CD14-positive monocyte (primary cell): ENCODE results near the gene SPTBN2. TPM values are rescaled to one million over a fixed set of nuclear protein-coding genes. Genes with fewer than 3 reads are reported as not detected.

Experiments
- DNase-seq, 3 donors: peaks; one replicate each; pipeline ENCODE4 v3.0.0-alpha.2; 2011 to 2022
- H2AFZ ChIP-seq: 2 replicates; pipeline ENCODE4 v1.6.0; 2012; ENCODE audit warnings: mild to moderate bottlenecking, low read depth, low read length, inconsistent platforms; ENCODE audit not compliant: insufficient read depth, poor library complexity, severe bottlenecking
- H3K27ac ChIP-seq, 2 donors: 1 replicate in 1 of 2; 2 replicates in 1 of 2; pipeline ENCODE4 v1.5.1; 2012 to 2013; ENCODE audit warnings: low read length in 2 of 2, control low read depth in 1 of 2, inconsistent platforms in 1 of 2, low read depth in 1 of 2, mild to moderate bottlenecking in 1 of 2
- H3K27me3 ChIP-seq, 2 donors: one replicate each; pipeline versions ENCODE4 v1.6.0 to v1.6.1; 2011 to 2013; ENCODE audit warnings: low read length in 2 of 2; ENCODE audit not compliant: control insufficient read depth in 2 of 2, insufficient read depth in 2 of 2
- H3K36me3 ChIP-seq, 2 donors: replicated peaks in 1 of 2; 1 replicate in 1 of 2; 2 replicates in 1 of 2; pipeline versions ENCODE4 v1.5.1 to v1.6.1; 2012 to 2013; ENCODE audit warnings: low read length in 2 of 2, control low read depth in 1 of 2, inconsistent platforms in 1 of 2, mild to moderate bottlenecking in 1 of 2; ENCODE audit not compliant: insufficient read depth in 2 of 2, control insufficient read depth in 1 of 2
- H3K4me1 ChIP-seq, 2 donors: 1 replicate in 1 of 2; 2 replicates in 1 of 2; pipeline versions ENCODE4 v1.5.1 to v1.6.1; 2012 to 2013; ENCODE audit warnings: low read length in 2 of 2, control low read depth in 1 of 2, inconsistent platforms in 1 of 2, mild to moderate bottlenecking in 1 of 2, moderate library complexity in 1 of 2; ENCODE audit not compliant: insufficient read depth in 2 of 2, control insufficient read depth in 1 of 2
- H3K4me2 ChIP-seq: replicated peaks from 2 replicates; pipeline ENCODE3; 2012; ENCODE audit warnings: low read length, moderate library complexity, mild to moderate bottlenecking; ENCODE audit not compliant: poor library complexity, severe bottlenecking; ENCODE audit errors: extremely low read depth
- H3K4me3 ChIP-seq, 3 experiments: fragments of 200-600 bp in 1 of 3; sonication (generic) in 1 of 3; replicated peaks in 1 of 3; 1 replicate in 2 of 3; 2 replicates in 1 of 3; pipeline ENCODE4 v1.5.1; 2011 to 2013; ENCODE audit warnings: low read length in 3 of 3, mild to moderate bottlenecking in 3 of 3, control low read depth in 2 of 3, low read depth in 2 of 3, inconsistent platforms in 1 of 3, moderate library complexity in 1 of 3
- H3K79me2 ChIP-seq: 2 replicates; pipeline ENCODE4 v1.6.0; 2012; ENCODE audit warnings: mild to moderate bottlenecking, control low read depth, inconsistent platforms, low read length, moderate library complexity; ENCODE audit not compliant: insufficient read depth
- H3K9ac ChIP-seq: 2 replicates; pipeline ENCODE4 v1.6.0; 2017; ENCODE audit warnings: low read length, mild to moderate bottlenecking; ENCODE audit not compliant: insufficient read depth, poor library complexity, severe bottlenecking
- H3K9me3 ChIP-seq, 2 donors: replicated peaks in 1 of 2; 1 replicate in 1 of 2; 2 replicates in 1 of 2; pipeline versions ENCODE4 v1.5.1 to v1.6.1; 2012 to 2013; ENCODE audit warnings: low read length in 2 of 2, control low read depth in 1 of 2; ENCODE audit not compliant: control insufficient read depth in 1 of 2, insufficient read depth in 1 of 2
- H4K20me1 ChIP-seq: 2 replicates; pipeline ENCODE4 v1.6.0; 2012; ENCODE audit warnings: mild to moderate bottlenecking, low read length, control low read depth, moderate library complexity; ENCODE audit not compliant: insufficient read depth
- H3K27ac Mint-ChIP-seq, 7 donors: one replicate each; pipeline ENCODE4 v1.8.0; 2020; ENCODE audit warnings: mild to moderate bottlenecking in 7 of 7, mixed read lengths in 7 of 7, moderate library complexity in 6 of 7, inconsistent platforms in 2 of 7
- H3K27me3 Mint-ChIP-seq, 3 donors: one replicate each; pipeline ENCODE4 v1.8.0; 2021 to 2022; ENCODE audit warnings: low read depth in 3 of 3, mild to moderate bottlenecking in 3 of 3, mixed read lengths in 3 of 3, moderate library complexity in 3 of 3, inconsistent platforms in 1 of 3
- H3K36me3 Mint-ChIP-seq, 2 donors: one replicate each; pipeline ENCODE4 v1.8.0; 2020; ENCODE audit warnings: mixed read lengths in 2 of 2, inconsistent platforms in 1 of 2, mild to moderate bottlenecking in 1 of 2
- H3K4me1 Mint-ChIP-seq: one replicate; pipeline ENCODE4 v1.8.0; 2020; ENCODE audit warnings: mild to moderate bottlenecking, mixed read lengths
- H3K4me3 Mint-ChIP-seq, 2 donors: one replicate each; pipeline ENCODE4 v1.8.0; 2020; ENCODE audit warnings: mild to moderate bottlenecking in 2 of 2, mixed read lengths in 2 of 2, moderate library complexity in 1 of 2
- H3K9me3 Mint-ChIP-seq, 7 donors: one replicate each; pipeline ENCODE4 v1.8.0; 2020 to 2022; ENCODE audit warnings: mixed read lengths in 7 of 7, mild to moderate bottlenecking in 6 of 7, moderate library complexity in 6 of 7, inconsistent platforms in 2 of 7
- CTCF ChIP-seq: fragments of 200-600 bp; IDR thresholded peaks from one replicate; pipeline ENCODE4 v1.8.0; 2022; ENCODE audit warnings: antibody characterized with exemption, mild to moderate bottlenecking
- WGBS: methylation state at CpG from one replicate; pipeline ENCODE4 v1.1.5; 2013; ENCODE audit warnings: missing lambda C conversion rate; ENCODE audit not compliant: insufficient coverage; 5-methylcytosine and 5-hydroxymethylcytosine counted together
- intact Hi-C, 2 donors: fragments of 100-400 bp; cut with micrococcal nuclease; formaldehyde crosslinking; loops; one replicate each; pipeline versions ENCODE4 v1.15.0 to v1.15.1; 2023
- polyA plus RNA-seq, 3 donors: library from polyadenylated mRNA; depleted of rRNA in 1 of 3; unstranded in 2 of 3; stranded (reverse) in 1 of 3; fragments of 300-500 nt in 2 of 3; fragments of >200 nt in 1 of 3; fragmentation: Illumina TruSeq in 2 of 3; gene quantifications; 1 replicate in 2 of 3; 2 replicates in 1 of 3; pipeline ENCODE4 v1.2.3, GENCODE V29; 2012 to 2021

The SPTBN2 gene
- polyA plus RNA-seq, 3 donors, result not detected

- no peak overlapping the region for H3K4me2 ChIP-seq
- no peaks in the 10 kb centered on the region for H3K36me3 Mint-ChIP-seq
- peaks cover 0 to 4% (median 0%) of the 10 kb centered on the region in 7 donors for H3K9me3 Mint-ChIP-seq
- no peaks in the 10 kb centered on the region for H3K9me3 ChIP-seq
- no peak overlapping the region for H3K27ac ChIP-seq
- H3K27ac Mint-ChIP-seq, result peak overlapping the region in 2 of 7 donors; percentile 33 to 57
- no peak overlapping the region for H3K4me3 ChIP-seq
- peak; percentile 95 for TF ChIP-seq CTCF
- intact Hi-C loops, result loop anchor here (1.0 to 10.0 kb wide), 4 partner anchors 140 to 280 kb away; partner anchors contain the start of gene C11orf86 (in 1 of the 2)
- no peaks in the 10 kb centered on the region for H3K79me2 ChIP-seq
- H3K27me3 ChIP-seq, result no peaks in the 10 kb centered on the region
- H3K4me1 Mint-ChIP-seq, result peaks cover 2% of the 10 kb centered on the region
- H3K27me3 Mint-ChIP-seq, result peaks cover 0 to 9% (median 4%) of the 10 kb centered on the region in 3 donors
- no peak overlapping the region for H2AFZ ChIP-seq
- H3K4me1 ChIP-seq, result no peaks in the 10 kb centered on the region
- H3K9ac ChIP-seq, result no peak overlapping the region
- H4K20me1 ChIP-seq, result no peaks in the 10 kb centered on the region
- no peaks in the 10 kb centered on the region for H3K36me3 ChIP-seq
- WGBS, result 19% methylated on average over 6 of the region's 6 CpGs
- peak; percentile 80 to 91 (median 81) for DNase-seq
- no peak overlapping the region for H3K4me3 Mint-ChIP-seq
Observed at GRCh38 chr11:66694732-66695207, 34.2 kb downstream of the SPTBN2 start.

DNA sequence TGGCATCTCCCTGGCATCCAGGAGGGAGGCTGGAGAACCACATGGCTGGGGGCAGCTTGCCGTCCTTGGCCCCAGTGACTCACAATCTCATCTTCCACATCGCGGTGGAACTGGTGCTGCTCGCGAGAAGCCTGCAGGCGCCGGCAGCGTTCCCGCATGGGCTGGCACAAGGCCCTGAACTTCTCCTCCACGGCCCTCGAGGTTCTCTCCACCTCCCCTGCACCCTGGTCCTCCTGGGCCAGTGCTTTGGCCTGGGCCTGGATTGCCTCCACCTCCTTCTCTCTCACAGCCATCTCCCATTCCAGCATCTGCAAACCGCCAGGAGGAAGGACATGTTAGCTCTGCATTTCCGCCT, 35.0 kb downstream of the SPTBN2 start:
- H3K27me3 ChIP-seq, result no peaks in the 10 kb centered on the region
- H3K4me1 ChIP-seq, result no peaks in the 10 kb centered on the region
- TF ChIP-seq CTCF, result no peak
- no peaks in the 10 kb centered on the region for H3K36me3 Mint-ChIP-seq
- peaks cover 0 to 8% (median 1%) of the 10 kb centered on the region in 3 donors for H3K27me3 Mint-ChIP-seq
- H3K4me1 Mint-ChIP-seq, result peaks cover 2% of the 10 kb centered on the region
- H3K27ac Mint-ChIP-seq, result no peak overlapping the region
- intact Hi-C loops, result loop anchor here (2.0 to 10.0 kb wide), 2 partner anchors 141 to 281 kb away; partner anchors contain the start of gene C11orf86 (in 1 of the 2)
- no peak overlapping the region for H3K4me3 ChIP-seq
- no peaks in the 10 kb centered on the region for H3K9me3 ChIP-seq
- no peaks in the 10 kb centered on the region for H4K20me1 ChIP-seq
- no peak overlapping the region for H3K4me3 Mint-ChIP-seq
- WGBS, result 96% methylated on average over 8 of the region's 13 CpGs
- H3K27ac ChIP-seq, result no peak overlapping the region
- no peak overlapping the region for H3K9ac ChIP-seq
- no peaks in the 10 kb centered on the region for H3K36me3 ChIP-seq
- no peaks in the 10 kb centered on the region for H3K79me2 ChIP-seq
- no peak overlapping the region for H2AFZ ChIP-seq
- H3K4me2 ChIP-seq, result no peak overlapping the region
- DNase-seq, result no peak
- peaks cover 0 to under 1% (median 0%) of the 10 kb centered on the region in 7 donors for H3K9me3 Mint-ChIP-seq
